GM08714 (cell line): Measurements from ENCODE around the gene FLT4.

Source experiments
- H3K4me3 ChIP-seq: fragments of 200-500 bp; sonication (Bioruptor generic); 2 replicates; pipeline ENCODE4 v1.5.1; 2014; ENCODE audit warnings: mild to moderate bottlenecking, low read length, inconsistent platforms
- ZNF274 ChIP-seq: IDR thresholded peaks from 2 replicates; pipeline ENCODE4 v1.6.1; 2012; ENCODE audit warnings: mild to moderate bottlenecking, low read depth, low read length

FLT4 gene

GRCh38 chr5:180640861-180641565 is 8.4 kb downstream of the FLT4 start:
- TF ChIP-seq ZNF274 = no peak
- no peak overlapping the region for H3K4me3 ChIP-seq

GRCh38 chr5:180640611-180640860 is 8.9 kb downstream of the FLT4 start:
- no peak overlapping the region for H3K4me3 ChIP-seq
- no peak for TF ChIP-seq ZNF274

GRCh38 chr5:180639741-180640610 is 9.4 kb downstream of the FLT4 start:
- no peak overlapping the region for H3K4me3 ChIP-seq
- TF ChIP-seq ZNF274 = no peak

- TF ChIP-seq ZNF274 = no peak
- no peak overlapping the region for H3K4me3 ChIP-seq
Observed at GRCh38 chr5:180639287-180639686, 10.1 kb downstream of the FLT4 start.

- H3K4me3 ChIP-seq = no peak overlapping the region
- no peak for TF ChIP-seq ZNF274
Observed at GRCh38 chr5:180637962-180638680, 11.3 kb downstream of the FLT4 start.

- H3K4me3 ChIP-seq = no peak overlapping the region
- TF ChIP-seq ZNF274 = no peak
Observed at GRCh38 chr5:180636403-180637075, 12.9 kb downstream of the FLT4 start.

GRCh38 chr5:180636016-180636402 is 13.4 kb downstream of the FLT4 start:
- no peak for TF ChIP-seq ZNF274
- H3K4me3 ChIP-seq = no peak overlapping the region

- H3K4me3 ChIP-seq = no peak overlapping the region
Observed at GRCh38 chr5:180633283-180634177, 15.9 kb downstream of the FLT4 start.

GRCh38 chr5:180632768-180633167 is 16.6 kb downstream of the FLT4 start:
- no peak overlapping the region for H3K4me3 ChIP-seq
- no peak for TF ChIP-seq ZNF274

More at GRCh38 chr5:180633283-180634177, 15.9 kb downstream of the FLT4 start:
- no peak for TF ChIP-seq ZNF274

- TF ChIP-seq ZNF274 = no peak
- no peak overlapping the region for H3K4me3 ChIP-seq
Observed at GRCh38 chr5:180631549-180632383, 17.6 kb downstream of the FLT4 start.

GRCh38 chr5:180630426-180630825 is 19.0 kb downstream of the FLT4 start:
- no peak overlapping the region for H3K4me3 ChIP-seq
- TF ChIP-seq ZNF274 = no peak

GRCh38 chr5:180629831-180630382 is 19.5 kb downstream of the FLT4 start:
- no peak overlapping the region for H3K4me3 ChIP-seq
- TF ChIP-seq ZNF274 = no peak
